Astrocyte (in vitro differentiated cells and primary cell): ENCODE measurements around the gene TLE1. TPM values are rescaled to one million over a fixed set of nuclear protein-coding genes. Genes with fewer than 3 reads are reported as not detected.

Experiments used
- DNase-seq: peaks from one replicate; pipeline ENCODE4 v3.0.0-alpha.2; 2010; ENCODE audit warnings: low read depth
- FAIRE-seq: peaks from 2 replicates; lab custom pipeline; 2011; peaks lifted over from hg19 to GRCh38; lab: Jason Lieb, UNC
- H2AFZ ChIP-seq: 2 replicates; pipeline ENCODE4 v1.6.0; 2012; ENCODE audit warnings: low read depth, low read length, inconsistent platforms
- H3K27ac ChIP-seq: 2 replicates; pipeline ENCODE4 v1.5.1; 2011; ENCODE audit warnings: low read depth, low read length, inconsistent platforms
- H3K27me3 ChIP-seq: 2 replicates; pipeline ENCODE4 v1.6.0; 2011; ENCODE audit warnings: low read length, inconsistent platforms; ENCODE audit not compliant: insufficient read depth
- H3K36me3 ChIP-seq: 2 replicates; pipeline ENCODE4 v1.5.1; 2011; ENCODE audit warnings: low read length, inconsistent platforms; ENCODE audit not compliant: insufficient read depth
- H3K4me1 ChIP-seq: 2 replicates; pipeline ENCODE4 v1.5.1; 2011; ENCODE audit warnings: low read length, inconsistent platforms; ENCODE audit not compliant: insufficient read depth
- H3K4me2 ChIP-seq: 2 replicates; pipeline ENCODE4 v1.6.0; 2012; ENCODE audit warnings: low read length, inconsistent platforms
- H3K4me3 ChIP-seq: 2 replicates; pipeline ENCODE4 v1.5.1; 2011; ENCODE audit warnings: low read depth, mild to moderate bottlenecking, low read length, inconsistent platforms; ENCODE audit not compliant: insufficient read depth
- H3K79me2 ChIP-seq: 2 replicates; pipeline ENCODE4 v1.6.0; 2012; ENCODE audit warnings: mild to moderate bottlenecking, low read length, inconsistent platforms; ENCODE audit not compliant: insufficient read depth
- H3K9ac ChIP-seq: 2 replicates; pipeline ENCODE4 v1.6.0; 2012; ENCODE audit warnings: mild to moderate bottlenecking, low read length, inconsistent platforms
- H3K9me3 ChIP-seq: 2 replicates; pipeline ENCODE4 v1.5.1; 2012; ENCODE audit warnings: low read depth, mild to moderate bottlenecking, low read length, inconsistent platforms; ENCODE audit not compliant: insufficient read depth
- H4K20me1 ChIP-seq: 2 replicates; pipeline ENCODE4 v1.6.0; 2012; ENCODE audit warnings: low read length, inconsistent platforms; ENCODE audit not compliant: insufficient read depth
- H3K27ac Mint-ChIP-seq: one replicate; pipeline ENCODE4 v1.8.0; 2021; ENCODE audit warnings: mild to moderate bottlenecking, mixed read lengths; ENCODE audit not compliant: unreplicated experiment
- H3K27me3 Mint-ChIP-seq: one replicate; pipeline ENCODE4 v1.8.0; 2021; ENCODE audit warnings: low read depth, mixed read lengths; ENCODE audit not compliant: unreplicated experiment
- H3K36me3 Mint-ChIP-seq: one replicate; pipeline ENCODE4 v1.8.0; 2021; ENCODE audit warnings: low read depth, mixed read lengths; ENCODE audit not compliant: unreplicated experiment
- H3K4me1 Mint-ChIP-seq: one replicate; pipeline ENCODE4 v1.8.0; 2021; ENCODE audit warnings: low read depth, mixed read lengths; ENCODE audit not compliant: unreplicated experiment
- H3K4me3 Mint-ChIP-seq: one replicate; pipeline ENCODE4 v1.8.0; 2021; ENCODE audit warnings: mild to moderate bottlenecking, moderate library complexity, mixed read lengths; ENCODE audit not compliant: unreplicated experiment
- H3K9me3 Mint-ChIP-seq: one replicate; pipeline ENCODE4 v1.8.0; 2021; ENCODE audit warnings: mild to moderate bottlenecking, mixed read lengths; ENCODE audit not compliant: unreplicated experiment
- CTCF ChIP-seq: IDR thresholded peaks from 2 replicates; pipeline ENCODE4 v1.5.1; 2011; ENCODE audit warnings: low read depth, mild to moderate bottlenecking, inconsistent platforms, low read length, moderate library complexity; ENCODE audit not compliant: insufficient read depth
- EZH2 ChIP-seq: IDR thresholded peaks from 2 replicates; pipeline ENCODE4 v1.6.1; 2012; ENCODE audit warnings: mild to moderate bottlenecking, low read length, inconsistent platforms; ENCODE audit not compliant: insufficient read depth
- total RNA-seq: library from RNA; stranded (reverse); gene quantifications from 2 replicates; pipeline ENCODE4 v1.2.1, GENCODE V29; 2021

The TLE1 gene
- total RNA-seq, 1 donor from 2014 or later, result 29.6 TPM

GRCh38 chr9:81594415-81594814 lies 94.9 kb downstream of the TLE1 start:
- Mint-ChIP-seq H3K4me1 (peaks cover 13% of the 10 kb centered on the region), H3K27me3 (no peaks in the 10 kb centered on the region), H3K9me3 (peaks cover 2% of the 10 kb centered on the region), H3K4me3 (no peak overlapping the region), H3K27ac (no peak overlapping the region), H3K36me3 (peaks cover 33% of the 10 kb centered on the region)
- H3K9ac ChIP-seq, result no peak overlapping the region
- no peaks in the 10 kb centered on the region for H4K20me1 ChIP-seq
- H3K36me3 ChIP-seq, result no peaks in the 10 kb centered on the region
- H2AFZ ChIP-seq, result no peak overlapping the region
- no peaks in the 10 kb centered on the region for H3K79me2 ChIP-seq
- DNase-seq (no peak), FAIRE-seq (no peak)
- H3K4me2 ChIP-seq, result no peak overlapping the region
- no peak overlapping the region for H3K27ac ChIP-seq
- no peaks in the 10 kb centered on the region for H3K27me3 ChIP-seq
- no peak overlapping the region for H3K4me3 ChIP-seq
- TF ChIP-seq CTCF (no peak), EZH2 (no peak)
- H3K4me1 ChIP-seq, result peaks cover 9% of the 10 kb centered on the region
- no peaks in the 10 kb centered on the region for H3K9me3 ChIP-seq

GRCh38 chr9:81592887-81593266 lies 96.5 kb downstream of the TLE1 start:
- H3K4me1 ChIP-seq, result peaks cover 16% of the 10 kb centered on the region
- Mint-ChIP-seq H3K4me3 (no peak overlapping the region), H3K36me3 (peaks cover 27% of the 10 kb centered on the region), H3K4me1 (peaks cover 25% of the 10 kb centered on the region), H3K27ac (no peak overlapping the region), H3K9me3 (no peaks in the 10 kb centered on the region), H3K27me3 (no peaks in the 10 kb centered on the region)
- no peak overlapping the region for H2AFZ ChIP-seq
- H3K9me3 ChIP-seq, result no peaks in the 10 kb centered on the region
- no peaks in the 10 kb centered on the region for H3K36me3 ChIP-seq
- H3K27ac ChIP-seq, result no peak overlapping the region
- no peak overlapping the region for H3K4me2 ChIP-seq
- no peak overlapping the region for H3K9ac ChIP-seq
- no peaks in the 10 kb centered on the region for H3K79me2 ChIP-seq
- TF ChIP-seq EZH2 (no peak), CTCF (no peak)
- no peak overlapping the region for H3K4me3 ChIP-seq
- FAIRE-seq, result no peak
- no peaks in the 10 kb centered on the region for H4K20me1 ChIP-seq
- no peak for DNase-seq
- no peaks in the 10 kb centered on the region for H3K27me3 ChIP-seq

GRCh38 chr9:81591791-81592190 lies 97.6 kb downstream of the TLE1 start:
- Histone ChIP-seq H3K4me3 (no peak overlapping the region), H3K4me2 (no peak overlapping the region), H3K36me3 (no peaks in the 10 kb centered on the region), H2AFZ (no peak overlapping the region), H3K4me1 (peaks cover 20% of the 10 kb centered on the region), H3K9me3 (no peaks in the 10 kb centered on the region), H3K27me3 (no peaks in the 10 kb centered on the region), H3K27ac (no peak overlapping the region), H4K20me1 (no peaks in the 10 kb centered on the region), H3K9ac (no peak overlapping the region), H3K79me2 (no peaks in the 10 kb centered on the region)
- no peak overlapping the region for H3K4me3 Mint-ChIP-seq
- H3K4me1 Mint-ChIP-seq, result peaks cover 24% of the 10 kb centered on the region
- no peaks in the 10 kb centered on the region for H3K27me3 Mint-ChIP-seq
- no peaks in the 10 kb centered on the region for H3K9me3 Mint-ChIP-seq
- no peak for FAIRE-seq
- no peak for TF ChIP-seq CTCF
- no peak for TF ChIP-seq EZH2
- no peak for DNase-seq
- H3K27ac Mint-ChIP-seq, result no peak overlapping the region
- H3K36me3 Mint-ChIP-seq, result peaks cover 27% of the 10 kb centered on the region
